Activated naive CD4-positive, alpha-beta T cell treated with anti-CD3 and anti-CD28 coated beads, Interleukin-2, amount 10 ng/mL, durations not matched to agents 7 days and 5 days (primary cell): ENCODE results near the gene LY6G6D.

Experiments
- CTCF ChIA-PET: fragments of 350-600 bp; sonication (Branson Sonifier 250); formaldehyde crosslinking; loops from one replicate; lab custom pipeline; 2021; ENCODE audit warnings: antibody characterized with exemption; lab: Charles Lee
- DNase-seq: peaks from one replicate; pipeline ENCODE4 v3.0.0-alpha.2; 2020
- H3K27ac Mint-ChIP-seq: one replicate; pipeline ENCODE4 v1.8.0; 2021; ENCODE audit warnings: mild to moderate bottlenecking, moderate library complexity, mixed read lengths
- H3K27me3 Mint-ChIP-seq: one replicate; pipeline ENCODE4 v1.8.0; 2021; ENCODE audit warnings: mild to moderate bottlenecking, mixed read lengths
- H3K36me3 Mint-ChIP-seq: one replicate; pipeline ENCODE4 v1.8.0; 2021; ENCODE audit warnings: mixed read lengths
- H3K4me1 Mint-ChIP-seq: one replicate; pipeline ENCODE4 v1.8.0; 2021; ENCODE audit warnings: mixed read lengths
- H3K4me3 Mint-ChIP-seq: one replicate; pipeline ENCODE4 v1.8.0; 2021; ENCODE audit warnings: mild to moderate bottlenecking, moderate library complexity, mixed read lengths
- H3K9me3 Mint-ChIP-seq: one replicate; pipeline ENCODE4 v1.8.0; 2021; ENCODE audit warnings: mixed read lengths

Gene LY6G6D

GRCh38 chr6:31762878-31763618 lies 47.9 kb downstream of the LY6G6D start:
- no peak for DNase-seq
- no peak overlapping the region for H3K4me3 Mint-ChIP-seq
- no peaks in the 10 kb centered on the region for H3K27me3 Mint-ChIP-seq
- H3K9me3 Mint-ChIP-seq, result no peaks in the 10 kb centered on the region
- peaks cover 41% of the 10 kb centered on the region for H3K36me3 Mint-ChIP-seq
- H3K4me1 Mint-ChIP-seq, result peaks cover 23% of the 10 kb centered on the region
- CTCF ChIA-PET, result no interaction called here
- H3K27ac Mint-ChIP-seq, result no peak overlapping the region

- peaks cover 28% of the 10 kb centered on the region for H3K4me1 Mint-ChIP-seq
- peaks cover 38% of the 10 kb centered on the region for H3K36me3 Mint-ChIP-seq
- DNase-seq, result no peak
- H3K27ac Mint-ChIP-seq, result no peak overlapping the region
- H3K4me3 Mint-ChIP-seq, result no peak overlapping the region
- CTCF ChIA-PET, result no interaction called here
- H3K27me3 Mint-ChIP-seq, result no peaks in the 10 kb centered on the region
- no peaks in the 10 kb centered on the region for H3K9me3 Mint-ChIP-seq
These were observed 48.4 kb downstream of the LY6G6D start for GRCh38 chr6:31763619-31763940.

DNA sequence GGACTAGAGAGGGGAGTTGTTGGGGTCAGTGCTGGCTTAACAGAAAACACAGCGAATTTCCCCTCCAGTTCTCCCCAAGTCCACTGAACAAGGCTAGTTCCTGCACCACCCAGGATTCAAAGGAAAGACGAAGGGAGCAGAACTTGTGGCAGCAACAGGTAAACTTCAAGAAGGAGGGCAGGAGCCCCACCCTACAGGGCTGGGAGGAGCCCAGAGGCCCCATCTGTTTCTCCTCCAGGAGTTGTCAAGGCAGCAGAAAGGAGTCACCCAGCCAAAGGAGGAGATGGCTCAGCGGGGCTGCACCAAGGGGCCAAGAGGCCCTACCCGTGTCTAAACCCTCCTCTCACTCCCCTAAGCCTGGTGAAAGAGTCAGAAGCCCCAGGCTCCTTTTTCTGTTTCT lies 49.0 kb downstream of the LY6G6D start:
- Mint-ChIP-seq H3K36me3 (peaks cover 34% of the 10 kb centered on the region), H3K9me3 (no peaks in the 10 kb centered on the region), H3K4me1 (peaks cover 30% of the 10 kb centered on the region), H3K27me3 (no peaks in the 10 kb centered on the region), H3K27ac (no peak overlapping the region), H3K4me3 (no peak overlapping the region)
- CTCF ChIA-PET, result no interaction called here
- DNase-seq, result no peak

- CTCF ChIA-PET, result interaction anchor here (0.9 kb wide), 1 partner anchor 13 kb away, joined by 3 read pairs; no protein-coding TSS in a partner anchor
- Mint-ChIP-seq H3K36me3 (peaks cover 27% of the 10 kb centered on the region), H3K27ac (no peak overlapping the region), H3K4me3 (no peak overlapping the region), H3K4me1 (peaks cover 42% of the 10 kb centered on the region), H3K27me3 (no peaks in the 10 kb centered on the region), H3K9me3 (no peaks in the 10 kb centered on the region)
- DNase-seq, result no peak
These were observed 50.4 kb downstream of the LY6G6D start for GRCh38 chr6:31765559-31765909.

GRCh38 chr6:31765910-31766794 lies 51.0 kb downstream of the LY6G6D start:
- Mint-ChIP-seq H3K27me3 (no peaks in the 10 kb centered on the region), H3K4me3 (no peak overlapping the region), H3K27ac (peak overlapping the region; percentile 49), H3K36me3 (peaks cover 21% of the 10 kb centered on the region), H3K9me3 (no peaks in the 10 kb centered on the region), H3K4me1 (peaks cover 48% of the 10 kb centered on the region)
- CTCF ChIA-PET, result interaction anchor here (0.9 kb wide), 1 partner anchor 12 kb away, joined by 3 read pairs; no protein-coding TSS in a partner anchor
- DNase-seq, result no peak

- Mint-ChIP-seq H3K9me3 (peaks cover 3% of the 10 kb centered on the region), H3K27me3 (no peaks in the 10 kb centered on the region), H3K36me3 (peaks cover 20% of the 10 kb centered on the region), H3K27ac (no peak overlapping the region), H3K4me3 (no peak overlapping the region), H3K4me1 (peaks cover 57% of the 10 kb centered on the region)
- DNase-seq, result no peak
- CTCF ChIA-PET, result no interaction called here
These were observed 52.0 kb downstream of the LY6G6D start for GRCh38 chr6:31767096-31767645.
